C4-2B (cell line): ENCODE results near the gene TEX36.

Experiments
- CTCF ChIP-seq: fragments of 450-650 bp; conservative IDR thresholded peaks from 2 replicates; pipeline ENCODE4 v1.5.1; 2017; ENCODE audit warnings: mild to moderate bottlenecking
- ZFX ChIP-seq: fragments of 450-650 bp; IDR thresholded peaks from 2 replicates; pipeline ENCODE4 v1.6.1; 2017

- TF ChIP-seq CTCF, result no peak
- no peak for TF ChIP-seq ZFX
Measured at GRCh38 chr10:125727436-125727835, 44.5 kb upstream of the TEX36 start.
